H9 (cell line): ENCODE results near the gene NAPB. TPM values are rescaled to one million over a fixed set of nuclear protein-coding genes. Genes with fewer than 3 reads are reported as not detected.

Experiments used
- DNase-seq: peaks from one replicate; pipeline ENCODE4 v3.0.0-alpha.2; 2017
- H2AFZ ChIP-seq: one replicate; pipeline ENCODE4 v1.6.1; 2013; ENCODE audit warnings: mild to moderate bottlenecking, low read length, control low read depth, moderate library complexity
- H2AK5ac ChIP-seq: 2 replicates; pipeline ENCODE4 v1.6.1; 2013; ENCODE audit warnings: low read length, control low read depth, mixed read lengths; ENCODE audit not compliant: insufficient read length
- H2BK120ac ChIP-seq: one replicate; pipeline ENCODE4 v1.6.1; 2013; ENCODE audit warnings: low read depth, mild to moderate bottlenecking, low read length, control low read depth, inconsistent platforms; ENCODE audit not compliant: poor library complexity, severe bottlenecking
- H2BK12ac ChIP-seq: 2 replicates; pipeline ENCODE4 v1.6.1; 2013; ENCODE audit warnings: low read length, control low read depth, mixed read lengths, low read depth; ENCODE audit not compliant: insufficient read length
- H2BK15ac ChIP-seq: 2 replicates; pipeline ENCODE4 v1.6.1; 2013; ENCODE audit warnings: low read depth, low read length, control low read depth
- H2BK20ac ChIP-seq: one replicate; pipeline ENCODE4 v1.6.1; 2013; ENCODE audit warnings: low read depth, mild to moderate bottlenecking, low read length, control low read depth, inconsistent platforms; ENCODE audit not compliant: poor library complexity, severe bottlenecking
- H2BK5ac ChIP-seq: 2 replicates; pipeline ENCODE4 v1.6.1; 2013; ENCODE audit warnings: low read length, control low read depth, mixed read lengths; ENCODE audit not compliant: insufficient read length
- H3K14ac ChIP-seq: 2 replicates; pipeline ENCODE4 v1.6.1; 2013; ENCODE audit warnings: low read length, control low read depth; ENCODE audit not compliant: insufficient read depth
- H3K18ac ChIP-seq: 2 replicates; pipeline ENCODE4 v1.6.1; 2013; ENCODE audit warnings: low read depth, mild to moderate bottlenecking, mixed read lengths, low read length, control low read depth; ENCODE audit not compliant: insufficient read length
- H3K23ac ChIP-seq: 2 replicates; pipeline ENCODE4 v1.6.1; 2013; ENCODE audit warnings: low read length, control low read depth, mixed read lengths, low read depth; ENCODE audit not compliant: insufficient read length
- H3K23me2 ChIP-seq: 2 replicates; pipeline ENCODE4 v1.6.1; 2013; ENCODE audit warnings: low read depth, mild to moderate bottlenecking, mixed read lengths, low read length, control low read depth; ENCODE audit not compliant: insufficient read length, poor library complexity, severe bottlenecking
- H3K27ac ChIP-seq: 2 replicates; pipeline ENCODE4 v1.5.1; 2013; ENCODE audit warnings: low read length, control low read depth, mixed read lengths, low read depth; ENCODE audit not compliant: insufficient read length
- H3K27me3 ChIP-seq: 2 replicates; pipeline ENCODE4 v1.6.1; 2013; ENCODE audit warnings: low read length, control low read depth, inconsistent platforms; ENCODE audit not compliant: insufficient read depth
- H3K4ac ChIP-seq: 2 replicates; pipeline ENCODE4 v1.6.1; 2013; ENCODE audit warnings: low read depth, mild to moderate bottlenecking, control low read depth, inconsistent platforms, low read length, moderate library complexity
- H3K4me1 ChIP-seq: 2 replicates; pipeline ENCODE4 v1.6.1; 2013; ENCODE audit warnings: low read length, control low read depth, inconsistent platforms; ENCODE audit not compliant: insufficient read depth
- H3K4me2 ChIP-seq: 2 replicates; pipeline ENCODE4 v1.6.1; 2013; ENCODE audit warnings: low read length, control low read depth, mixed read lengths; ENCODE audit not compliant: insufficient read length, insufficient read depth
- H3K56ac ChIP-seq: 2 replicates; pipeline ENCODE4 v1.6.1; 2013; ENCODE audit warnings: low read depth, mild to moderate bottlenecking, mixed read lengths, low read length, control low read depth; ENCODE audit not compliant: insufficient read length
- H3K79me1 ChIP-seq: 2 replicates; pipeline ENCODE4 v1.6.1; 2013; ENCODE audit warnings: low read depth, mild to moderate bottlenecking, moderate library complexity, low read length, control low read depth, inconsistent platforms; ENCODE audit not compliant: insufficient read depth, poor library complexity, severe bottlenecking
- H3K79me2 ChIP-seq: 2 replicates; pipeline ENCODE4 v1.6.1; 2013; ENCODE audit warnings: low read length, control low read depth, inconsistent platforms; ENCODE audit not compliant: insufficient read depth
- H3K9ac ChIP-seq: 2 replicates; pipeline ENCODE4 v1.6.1; 2013; ENCODE audit warnings: low read length, control low read depth, mixed read lengths; ENCODE audit not compliant: insufficient read length; ENCODE audit errors: extremely low read depth
- H3K9me3 ChIP-seq: one replicate; pipeline ENCODE4 v1.6.1; 2013; ENCODE audit warnings: low read depth, low read length, inconsistent platforms; ENCODE audit not compliant: control insufficient read depth
- H3T11ph ChIP-seq: one replicate; pipeline ENCODE4 v1.6.1; 2013; ENCODE audit warnings: mild to moderate bottlenecking, low read length, control low read depth, inconsistent platforms
- H4K20me1 ChIP-seq: one replicate; pipeline ENCODE4 v1.6.1; 2013; ENCODE audit not compliant: control insufficient read depth, insufficient read length, insufficient read depth
- H4K5ac ChIP-seq: 2 replicates; pipeline ENCODE4 v1.6.1; 2013; ENCODE audit warnings: low read depth, mild to moderate bottlenecking, mixed read lengths, low read length, control low read depth; ENCODE audit not compliant: insufficient read length
- H4K8ac ChIP-seq: replicated peaks from 2 replicates; pipeline ENCODE4 v1.6.1; 2013; ENCODE audit warnings: low read length, control low read depth, mixed read lengths, low read depth; ENCODE audit not compliant: insufficient read length
- H4K91ac ChIP-seq: 2 replicates; pipeline ENCODE4 v1.6.1; 2013; ENCODE audit warnings: low read depth, mild to moderate bottlenecking, moderate library complexity, mixed read lengths, low read length, control low read depth; ENCODE audit not compliant: insufficient read length
- H3K27ac Mint-ChIP-seq, 3 experiments: 2 replicates in 2 of 3; 3 replicates in 1 of 3; pipeline ENCODE4 v1.8.0; 2020 to 2021; ENCODE audit warnings: mixed read lengths in 3 of 3, mild to moderate bottlenecking in 1 of 3, moderate library complexity in 1 of 3
- H3K27me3 Mint-ChIP-seq: 2 replicates; pipeline ENCODE4 v1.8.0; 2021; ENCODE audit warnings: low read depth, mild to moderate bottlenecking, moderate library complexity, mixed read lengths
- H3K36me3 Mint-ChIP-seq, 3 experiments: 2 replicates in 2 of 3; 3 replicates in 1 of 3; pipeline ENCODE4 v1.8.0; 2020 to 2021; ENCODE audit warnings: low read depth in 3 of 3, mixed read lengths in 3 of 3; ENCODE audit not compliant: insufficient read depth in 1 of 3
- H3K4me1 Mint-ChIP-seq, 2 experiments: 2 replicates each; pipeline ENCODE4 v1.8.0; 2020; ENCODE audit warnings: mixed read lengths in 2 of 2
- H3K4me3 Mint-ChIP-seq, 2 experiments: 2 replicates in 1 of 2; 3 replicates in 1 of 2; pipeline ENCODE4 v1.8.0; 2020 to 2021; ENCODE audit warnings: mild to moderate bottlenecking in 2 of 2, mixed read lengths in 2 of 2, moderate library complexity in 1 of 2
- H3K9me3 Mint-ChIP-seq, 2 experiments: 2 replicates in 1 of 2; 3 replicates in 1 of 2; pipeline ENCODE4 v1.8.0; 2020; ENCODE audit warnings: mild to moderate bottlenecking in 2 of 2, mixed read lengths in 2 of 2, moderate library complexity in 1 of 2
- CTCF ChIP-seq: fragments of 200-600 bp; sonication (generic); conservative IDR thresholded peaks from 3 replicates; pipeline ENCODE4 v1.8.0; 2021; ENCODE audit warnings: antibody characterized with exemption, mild to moderate bottlenecking
- whole genome bisulfite sequencing: extraction: QIAGEN DNeasy Blood & Tissue Kit; methylation state at CpG from one replicate; pipeline ENCODE4 v1.1.7; 2013; ENCODE audit warnings: missing lambda C conversion rate, low lambda C conversion rate, mixed read lengths; ENCODE audit not compliant: insufficient read length; ENCODE audit errors: extremely low coverage; 5-methylcytosine and 5-hydroxymethylcytosine counted together
- total RNA-seq: library from RNA; stranded (reverse); gene quantifications from 2 replicates; pipeline ENCODE4 v1.2.1, GENCODE V29; 2021

The NAPB gene
- total RNA-seq, 1 experiment from 2014 or later, result 10.4 TPM

DNA sequence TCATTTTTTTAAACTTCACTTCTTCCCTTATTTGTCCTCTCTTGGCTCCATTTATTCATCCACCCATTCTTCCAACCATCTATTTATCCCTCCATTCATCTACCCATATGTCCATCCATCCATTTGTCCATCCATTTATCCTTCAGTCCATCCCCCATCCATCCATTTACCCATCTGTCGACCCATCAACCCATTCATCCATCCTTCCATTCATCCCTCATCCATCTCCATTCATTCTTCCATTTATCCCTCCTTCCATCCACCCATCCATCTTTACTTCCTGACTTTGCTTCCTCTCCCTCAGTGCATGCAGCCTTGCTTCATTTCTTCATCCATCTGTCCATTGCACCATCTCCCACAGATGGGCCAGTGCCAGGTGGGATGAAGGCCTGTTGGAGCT lies 29.6 kb upstream of the NAPB start:
- H3K27ac Mint-ChIP-seq, result no peak overlapping the region
- Histone ChIP-seq H4K20me1 (no peaks in the 10 kb centered on the region), H3K27ac (no peak overlapping the region), H3K27me3 (no peaks in the 10 kb centered on the region), H3K23ac (no peak overlapping the region), H3K79me1 (no peaks in the 10 kb centered on the region), H2BK20ac (no peak overlapping the region), H3K4me1 (no peaks in the 10 kb centered on the region; the same call in 1 of the 2 replicates), H3K79me2 (no peaks in the 10 kb centered on the region), H2AFZ (no peak overlapping the region), H3K18ac (no peak overlapping the region), H4K8ac (no peak overlapping the region), H4K91ac (no peak overlapping the region), H2BK15ac (no peak overlapping the region), H3K4ac (no peak overlapping the region), H3K4me2 (no peak overlapping the region), H4K5ac (no peak overlapping the region), H3T11ph (no peak overlapping the region), H2BK120ac (no peak overlapping the region), H3K9me3 (no peaks in the 10 kb centered on the region), H2BK5ac (no peak overlapping the region), H3K56ac (no peak overlapping the region), H3K14ac (no peak overlapping the region), H3K23me2 (no peaks in the 10 kb centered on the region), H3K9ac (no peak overlapping the region), H2AK5ac (no peak overlapping the region), H2BK12ac (no peak overlapping the region)
- no peak overlapping the region for H3K4me3 Mint-ChIP-seq
- H3K4me1 Mint-ChIP-seq, result peaks cover 14 to 16% of the 10 kb centered on the region in 2 experiments
- no peak for TF ChIP-seq CTCF
- no peaks in the 10 kb centered on the region; a peak in 1 of 7 replicates for H3K36me3 Mint-ChIP-seq
- no peaks in the 10 kb centered on the region for H3K9me3 Mint-ChIP-seq
- DNase-seq, result no peak
- 100% methylated on average over 1 of the region's 1 CpG for WGBS
- peaks cover 9% of the 10 kb centered on the region for H3K27me3 Mint-ChIP-seq
